GM12875 (cell line): ENCODE measurements around the gene B3GALNT1.

Source experiments
- H3K4me3 ChIP-seq: one replicate; pipeline ENCODE4 v1.5.1; 2011; ENCODE audit warnings: low read depth, low read length, control low read depth
- TF ChIP-seq, protein P1 (sequence below): IDR thresholded peaks from 2 replicates; pipeline ENCODE4 v1.5.1; 2011; ENCODE audit warnings: low read depth, mild to moderate bottlenecking, control low read depth, inconsistent platforms, low read length, moderate library complexity, borderline replicate concordance; ENCODE audit not compliant: insufficient read depth

The B3GALNT1 gene

DNA sequence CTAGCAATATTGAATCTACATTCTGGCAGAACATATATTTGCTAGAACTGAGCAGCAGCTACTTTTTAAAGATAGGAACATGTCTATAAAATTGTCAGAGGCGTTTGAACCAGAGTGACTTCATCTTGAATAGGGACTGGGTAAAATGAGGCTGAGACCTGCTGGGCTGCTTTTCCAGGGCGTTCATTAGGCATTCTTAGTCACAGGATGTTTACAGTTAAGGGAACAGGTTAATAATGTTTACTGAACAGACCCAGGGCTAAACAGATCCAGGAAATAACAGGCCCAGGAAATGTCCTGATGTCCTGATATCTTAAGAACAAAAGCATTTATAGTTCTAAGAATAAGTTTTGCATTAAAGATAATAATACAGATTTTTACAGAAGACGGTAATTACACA lies 34.5 kb upstream of the B3GALNT1 start:
- TF ChIP-seq, protein P1, sequence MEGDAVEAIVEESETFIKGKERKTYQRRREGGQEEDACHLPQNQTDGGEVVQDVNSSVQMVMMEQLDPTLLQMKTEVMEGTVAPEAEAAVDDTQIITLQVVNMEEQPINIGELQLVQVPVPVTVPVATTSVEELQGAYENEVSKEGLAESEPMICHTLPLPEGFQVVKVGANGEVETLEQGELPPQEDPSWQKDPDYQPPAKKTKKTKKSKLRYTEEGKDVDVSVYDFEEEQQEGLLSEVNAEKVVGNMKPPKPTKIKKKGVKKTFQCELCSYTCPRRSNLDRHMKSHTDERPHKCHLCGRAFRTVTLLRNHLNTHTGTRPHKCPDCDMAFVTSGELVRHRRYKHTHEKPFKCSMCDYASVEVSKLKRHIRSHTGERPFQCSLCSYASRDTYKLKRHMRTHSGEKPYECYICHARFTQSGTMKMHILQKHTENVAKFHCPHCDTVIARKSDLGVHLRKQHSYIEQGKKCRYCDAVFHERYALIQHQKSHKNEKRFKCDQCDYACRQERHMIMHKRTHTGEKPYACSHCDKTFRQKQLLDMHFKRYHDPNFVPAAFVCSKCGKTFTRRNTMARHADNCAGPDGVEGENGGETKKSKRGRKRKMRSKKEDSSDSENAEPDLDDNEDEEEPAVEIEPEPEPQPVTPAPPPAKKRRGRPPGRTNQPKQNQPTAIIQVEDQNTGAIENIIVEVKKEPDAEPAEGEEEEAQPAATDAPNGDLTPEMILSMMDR, result no peak
- H3K4me3 ChIP-seq, result no peak overlapping the region

DNA sequence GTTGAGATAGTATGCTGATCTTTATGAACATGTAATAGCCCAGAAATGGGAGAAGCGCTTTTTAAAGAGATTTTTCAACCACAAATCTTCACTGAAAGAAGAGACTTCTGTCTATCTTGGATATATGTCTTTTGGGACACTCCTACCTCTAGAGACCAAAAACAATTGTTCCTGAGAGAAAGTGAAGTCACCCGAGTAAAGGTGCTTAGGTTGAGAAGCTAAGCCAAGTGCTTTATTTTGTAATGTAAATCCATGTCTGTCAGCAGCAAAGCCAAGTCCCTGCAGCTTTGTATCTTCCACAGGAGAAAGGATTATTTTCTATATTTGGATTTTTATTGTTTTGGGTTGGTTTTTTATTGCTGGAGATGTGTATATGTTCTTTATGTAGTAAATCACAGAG lies 32.1 kb upstream of the B3GALNT1 start:
- H3K4me3 ChIP-seq, result no peak overlapping the region
- TF ChIP-seq, protein P1, result no peak

DNA sequence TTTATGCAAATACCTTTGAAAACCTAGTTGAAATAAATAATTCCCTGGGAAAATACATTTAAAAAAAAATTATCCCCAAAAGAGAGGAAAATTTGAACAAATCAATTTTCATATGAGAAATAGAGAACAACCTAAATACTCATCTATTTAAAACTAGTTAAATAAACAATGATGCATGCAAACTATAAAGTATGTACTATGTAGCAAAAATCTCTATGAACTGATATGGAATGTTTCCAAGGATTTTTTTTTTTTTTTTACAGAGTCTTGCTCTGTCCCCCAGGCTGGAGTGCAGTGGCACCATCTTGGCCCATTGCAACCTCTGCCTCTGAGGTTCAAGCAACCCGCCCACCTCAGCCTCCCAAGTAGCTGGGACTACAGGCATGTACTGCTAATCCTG lies 27.2 kb upstream of the B3GALNT1 start:
- no peak overlapping the region for H3K4me3 ChIP-seq
- TF ChIP-seq, protein P1, result no peak

DNA sequence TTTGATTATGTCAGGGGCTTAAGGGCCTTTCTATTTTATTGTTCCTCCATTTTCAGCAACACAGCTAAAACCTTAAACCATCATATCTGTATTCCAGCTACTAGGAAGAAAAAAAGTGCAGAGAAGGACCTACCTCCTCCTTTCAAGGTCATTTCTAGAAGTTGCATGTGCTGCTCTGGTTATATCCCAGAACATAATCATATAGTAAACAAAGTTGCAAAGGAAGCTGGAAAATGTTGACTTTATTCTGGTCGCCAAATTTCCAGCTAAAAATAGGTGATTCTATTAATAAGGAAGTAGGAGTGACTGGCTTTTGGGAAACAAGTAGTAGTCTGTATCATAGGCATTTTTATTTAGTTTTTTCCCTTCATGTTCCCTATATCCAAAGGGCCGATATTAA lies 21.3 kb upstream of the B3GALNT1 start:
- TF ChIP-seq, protein P1, result no peak
- H3K4me3 ChIP-seq, result no peak overlapping the region

DNA sequence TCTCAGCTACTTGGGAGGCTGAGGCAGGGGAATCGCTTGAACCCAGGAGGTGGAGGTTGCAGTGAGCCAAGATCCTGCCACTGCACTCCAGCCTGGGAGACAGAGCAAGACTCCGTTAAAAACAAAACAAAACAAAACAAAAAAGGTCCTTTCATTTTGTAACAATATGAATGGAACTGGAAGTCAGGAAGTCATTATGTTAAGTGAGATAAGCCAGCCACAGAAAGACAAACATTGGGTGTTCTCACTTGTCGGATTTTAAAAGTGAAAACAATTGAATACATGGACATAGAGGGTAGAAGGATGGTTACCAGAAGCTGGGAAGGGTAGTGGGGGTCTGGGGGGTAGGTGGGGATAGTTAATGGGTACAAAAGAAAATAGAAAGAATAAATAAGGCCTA lies 12.5 kb upstream of the B3GALNT1 start:
- H3K4me3 ChIP-seq, result no peak overlapping the region
- TF ChIP-seq, protein P1, result no peak

DNA sequence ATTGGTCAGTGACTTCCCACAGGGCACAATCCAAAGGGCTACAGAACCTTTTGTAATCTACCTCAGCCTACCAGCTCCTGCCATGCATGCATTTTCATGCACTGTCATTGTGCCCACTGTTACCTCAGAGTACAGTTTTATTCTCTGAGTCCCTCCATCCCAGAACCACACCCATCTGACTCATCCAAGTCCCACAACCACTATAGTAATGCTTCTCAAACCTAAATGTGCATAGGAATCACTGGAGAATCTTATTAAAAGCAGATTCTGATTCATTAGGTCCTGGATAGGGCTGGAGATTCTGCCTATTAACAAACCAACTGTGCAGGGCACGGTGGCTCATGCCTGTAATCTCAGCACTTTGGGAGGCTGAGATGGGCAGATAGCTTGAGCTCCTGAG lies 3.7 kb upstream of the B3GALNT1 start:
- TF ChIP-seq, protein P1, result no peak
- H3K4me3 ChIP-seq, result no peak overlapping the region

DNA sequence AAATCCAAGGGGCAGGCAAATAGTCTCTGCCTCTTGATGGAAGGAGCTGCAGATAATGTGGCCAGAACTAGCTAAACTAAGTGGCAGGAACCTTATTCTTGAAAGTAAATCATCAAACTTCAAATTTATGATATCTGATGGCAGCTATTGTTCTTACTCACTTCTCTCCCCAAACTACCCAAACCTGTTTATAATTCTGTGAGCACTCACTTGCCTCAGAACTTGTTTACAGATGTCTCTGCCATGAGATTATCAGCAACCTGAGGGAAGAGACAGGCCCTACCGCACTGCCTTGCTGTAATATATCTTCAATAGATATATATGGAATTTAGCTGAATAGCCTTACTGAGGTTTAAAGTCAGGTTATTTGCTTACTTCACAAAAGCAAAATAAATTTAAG lies 2.2 kb upstream of the B3GALNT1 start:
- TF ChIP-seq, protein P1, result no peak
- H3K4me3 ChIP-seq, result no peak overlapping the region
